ENCODE data around the gene ANLN.
"Not testable (repeated sequence)": the region's sequence is repeated elsewhere in the genome, so short reads cannot be mapped to it uniquely, and the experiment has no call there.

The ANLN gene

GRCh38 chr7:36381056-36381455 lies 8.6 kb upstream of the ANLN start:
- no peak for DNase-seq

GRCh38 chr7:36383284-36383683 lies 6.4 kb upstream of the ANLN start:
- not testable (repeated sequence) for DNase-seq

- DNase-seq, result not testable (repeated sequence)
Observed at GRCh38 chr7:36385646-36386045, 4.0 kb upstream of the ANLN start.

- no peak for DNase-seq
Observed at GRCh38 chr7:36387435-36388231, 2.0 kb upstream of the ANLN start.

- DNase-seq, result no peak
Observed at GRCh38 chr7:36388423-36388822, 1.2 kb upstream of the ANLN start.

- peak; percentile 54 for DNase-seq
Observed at GRCh38 chr7:36390199-36391090, 783 bp downstream of the ANLN start.

GRCh38 chr7:36391436-36392198 lies 2.0 kb downstream of the ANLN start:
- no peak for DNase-seq

- DNase-seq, result no peak
Observed at GRCh38 chr7:36393826-36394225, 4.2 kb downstream of the ANLN start.

GRCh38 chr7:36395171-36395894 lies 5.7 kb downstream of the ANLN start:
- no peak for DNase-seq

GRCh38 chr7:36396150-36396549 lies 6.5 kb downstream of the ANLN start:
- peak; percentile 29 for DNase-seq

GRCh38 chr7:36400036-36400435 lies 10.4 kb downstream of the ANLN start:
- DNase-seq, result peak; percentile 73

- DNase-seq, result no peak
Observed at GRCh38 chr7:36400606-36401005, 10.9 kb downstream of the ANLN start.

- DNase-seq, result no peak
Observed at GRCh38 chr7:36403452-36403851, 13.8 kb downstream of the ANLN start.

GRCh38 chr7:36404639-36405408 lies 15.2 kb downstream of the ANLN start:
- DNase-seq, result no peak

GRCh38 chr7:36405409-36405803 lies 15.7 kb downstream of the ANLN start:
- DNase-seq, result no peak

GRCh38 chr7:36406156-36406555 lies 16.5 kb downstream of the ANLN start:
- no peak for DNase-seq

GRCh38 chr7:36407636-36408550 lies 18.2 kb downstream of the ANLN start:
- no peak for DNase-seq

- DNase-seq, result no peak
Observed at GRCh38 chr7:36408589-36408988, 18.9 kb downstream of the ANLN start.

- no peak for DNase-seq
Observed at GRCh38 chr7:36409180-36409579, 19.5 kb downstream of the ANLN start.

GRCh38 chr7:36415144-36415543 lies 25.5 kb downstream of the ANLN start:
- no peak for DNase-seq

GRCh38 chr7:36416251-36416650 lies 26.6 kb downstream of the ANLN start:
- DNase-seq, result no peak

Data from MV-4-11 (cell line).